SW 1271 (cell line): ENCODE results near the gene WNT11.

Source experiments
- DNase-seq, 2 experiments: peaks; one replicate each; lab custom pipeline; 2025; lab: John Stamatoyannopoulos, UW

WNT11 gene

DNA sequence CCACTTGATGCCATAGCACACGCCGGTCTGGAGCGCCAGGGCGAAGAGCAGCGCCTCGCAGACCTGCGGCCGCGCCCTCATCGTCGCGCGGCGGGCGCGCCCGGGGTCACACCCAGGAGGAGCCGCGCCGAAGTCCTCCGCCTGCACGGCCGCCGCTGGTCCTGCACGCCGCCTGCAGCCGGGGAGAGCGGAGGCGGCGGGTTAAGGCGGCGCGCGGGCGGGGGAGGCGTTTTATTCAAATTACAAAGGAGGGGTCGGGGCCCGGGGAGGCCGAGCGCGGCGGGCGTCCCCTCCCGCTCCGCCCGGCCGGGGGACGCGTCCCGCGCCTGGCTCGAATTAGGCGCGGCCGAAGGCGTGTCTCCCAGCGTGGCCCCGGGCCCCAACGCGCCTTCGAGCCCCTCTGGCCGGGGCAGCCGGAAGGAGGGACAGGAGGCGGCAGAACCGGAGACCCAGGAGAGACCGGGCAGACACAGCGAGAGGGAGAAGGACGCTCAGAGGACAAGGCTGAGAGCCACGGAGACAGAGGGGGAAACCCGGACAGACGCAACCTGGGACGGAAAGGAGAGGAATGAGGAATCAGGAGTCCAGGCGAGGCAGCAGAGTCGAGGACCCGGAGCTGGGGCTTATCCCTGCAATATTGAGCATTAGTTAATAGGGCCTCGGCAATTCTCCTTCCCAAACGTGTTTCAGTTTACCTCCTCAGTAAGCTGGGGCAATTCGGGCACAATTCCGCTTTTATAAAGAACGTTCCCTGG, at the start of gene WNT11:
WNT11 (minus strand) TSS at position 176 of the 755 bp plus-strand sequence; CDS start at position 81, 95 bp downstream.
- no peak for DNase-seq

DNA sequence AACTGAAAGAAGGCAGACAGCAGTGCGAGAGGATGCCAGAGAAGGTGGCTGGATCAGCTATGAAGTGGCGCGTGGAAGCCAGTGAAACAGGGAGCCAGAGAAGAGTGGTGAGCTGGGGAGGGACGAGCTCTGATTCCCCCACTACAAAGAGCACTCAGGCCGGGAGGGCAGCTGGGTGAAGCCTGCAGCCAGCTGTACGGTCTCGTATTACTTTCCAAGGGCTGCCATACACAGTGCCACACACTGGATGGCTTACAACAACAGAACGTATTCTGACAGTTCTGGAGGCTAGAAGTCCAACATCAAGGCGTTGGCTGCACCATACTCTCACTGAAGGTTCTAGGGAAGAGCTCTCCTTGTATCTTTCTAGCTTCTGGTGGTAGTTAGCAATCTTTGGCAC, 47.1 kb upstream of the WNT11 start:
- no peak for DNase-seq

DNA sequence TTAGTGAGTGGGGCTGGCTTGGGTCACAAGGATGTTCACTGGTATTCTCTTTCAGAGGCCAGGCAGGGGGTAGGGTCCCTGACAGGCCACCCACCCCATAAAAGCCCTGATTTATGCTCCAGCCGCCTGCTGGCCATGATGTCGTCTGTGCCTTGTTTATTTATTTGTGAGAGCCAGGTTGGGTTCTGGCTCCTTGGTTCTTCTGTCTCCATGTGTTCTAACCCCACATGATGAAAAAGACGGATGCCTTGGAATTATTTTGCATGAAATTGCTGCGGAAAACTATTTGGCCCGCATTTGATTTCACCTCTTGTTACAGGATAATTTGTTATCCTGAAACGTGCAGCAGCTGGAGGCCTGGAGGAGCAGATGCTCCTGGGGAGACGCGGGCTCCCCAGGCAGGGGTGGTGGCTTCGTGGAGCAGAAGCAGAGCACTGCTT, 46.3 kb upstream of the WNT11 start:
- no peak for DNase-seq

DNA sequence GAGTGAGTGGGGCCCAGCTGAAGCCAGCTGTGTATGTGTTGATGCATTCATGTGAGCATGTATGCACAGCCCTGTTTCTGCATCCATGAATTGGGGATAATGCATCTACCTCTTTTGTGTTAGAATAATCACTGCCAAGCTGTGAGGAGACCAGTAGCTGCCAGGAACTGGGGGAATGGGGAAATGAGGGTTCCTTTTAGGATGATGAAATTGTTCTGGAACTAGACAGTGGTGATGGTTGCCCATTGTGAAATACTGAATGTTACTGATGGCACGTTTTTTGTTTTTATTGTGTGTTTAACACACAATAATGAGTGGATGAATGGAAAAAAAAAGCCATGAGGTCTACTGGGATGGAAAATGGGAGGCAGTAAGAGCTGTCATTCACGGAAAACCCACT, 45.3 kb upstream of the WNT11 start:
- no peak for DNase-seq

DNA sequence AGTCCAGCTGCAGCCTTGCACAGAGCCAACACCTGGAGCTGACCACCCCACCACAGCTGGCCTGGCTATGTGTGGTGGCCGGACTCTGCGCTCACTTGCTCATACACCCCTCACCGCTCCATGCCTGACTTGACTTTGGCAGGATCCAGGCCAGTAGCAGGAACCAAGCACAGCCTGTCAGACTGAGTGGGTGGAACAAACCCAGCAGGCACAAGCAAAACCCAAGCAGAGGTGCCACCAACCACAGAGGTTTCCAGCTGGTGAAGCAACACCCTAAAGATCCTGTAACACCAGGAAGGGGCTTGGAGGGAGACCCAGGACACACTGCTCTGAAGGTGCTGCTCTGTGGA, 44.9 kb upstream of the WNT11 start:
- DNase-seq: no peak

DNA sequence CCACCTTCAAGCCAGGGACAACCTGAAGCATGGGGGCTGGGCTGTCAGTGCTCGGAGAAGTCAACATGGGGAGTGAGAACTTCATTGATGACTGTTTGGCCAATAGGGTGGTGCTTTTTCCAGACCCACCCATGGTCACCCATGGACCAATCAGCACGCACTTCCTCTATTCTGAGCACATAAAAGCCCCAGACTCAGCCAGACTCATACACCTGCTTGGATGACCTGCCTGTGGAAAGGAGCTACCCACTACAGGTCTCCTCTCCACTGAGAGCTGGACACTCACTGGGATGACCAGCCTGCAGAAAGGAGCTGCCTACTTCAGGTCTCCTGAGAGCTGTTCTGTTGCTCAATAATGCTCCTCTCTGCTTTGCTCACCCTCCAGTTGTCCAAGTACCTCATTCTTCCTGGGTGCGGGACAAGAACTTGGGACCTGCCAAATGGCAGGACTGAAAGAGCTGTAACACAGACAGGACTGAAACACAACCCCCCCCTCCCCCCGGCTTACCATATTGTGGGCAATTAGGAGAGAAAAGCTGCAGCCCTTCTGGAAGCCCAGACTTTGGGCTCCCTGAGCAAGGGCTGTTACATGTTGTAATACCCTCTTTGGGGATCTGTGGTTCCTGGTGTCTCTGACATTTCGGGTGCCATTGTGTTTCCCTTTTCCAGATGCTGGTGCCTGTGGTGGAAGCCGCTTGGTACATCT, 44.4 kb upstream of the WNT11 start:
- no peak for DNase-seq

DNA sequence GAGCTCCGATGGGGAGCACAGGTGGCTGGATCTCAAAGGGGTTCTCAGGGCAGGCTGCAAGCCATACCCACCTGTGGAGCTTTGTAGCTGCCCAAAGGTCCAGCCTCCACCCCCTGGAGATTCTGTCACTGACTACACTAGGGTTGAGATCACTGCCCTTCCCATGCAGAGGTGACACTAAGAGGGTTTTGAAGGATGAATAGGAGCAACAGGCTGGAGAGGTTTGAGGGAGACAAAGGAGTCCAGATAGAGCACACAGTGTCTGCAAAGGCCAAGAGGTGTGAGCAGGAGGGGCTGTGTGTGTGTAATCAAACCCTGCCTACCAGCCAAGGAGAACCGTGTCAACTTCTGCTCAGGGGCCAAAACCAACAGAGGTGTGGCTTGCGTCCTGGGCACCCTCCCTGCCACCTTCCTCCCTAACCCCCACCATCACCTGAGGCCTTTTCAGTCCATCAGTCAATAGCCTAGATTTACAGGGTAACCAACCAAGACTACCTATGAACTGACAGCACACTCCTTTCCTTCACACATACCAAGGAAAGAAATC, 43.0 kb upstream of the WNT11 start:
- no peak for DNase-seq

DNA sequence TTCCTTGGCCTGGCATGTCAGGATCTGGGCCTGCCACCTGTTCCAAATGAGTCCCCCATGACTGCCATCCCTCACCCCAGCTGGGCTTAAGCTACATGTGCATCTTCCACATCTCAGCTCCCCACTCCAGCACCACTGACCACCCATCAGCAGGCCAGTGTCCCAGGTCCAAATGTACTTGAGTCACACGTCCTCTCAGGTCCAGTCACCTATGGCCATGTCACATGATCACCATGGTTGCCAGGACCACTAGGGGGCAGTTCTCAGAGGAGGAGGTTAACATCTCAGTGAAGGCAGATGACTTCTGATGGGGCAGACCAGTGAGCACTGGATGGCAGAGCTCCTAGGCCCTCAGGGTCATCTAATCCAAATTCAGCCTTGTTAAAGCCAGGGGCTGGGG, 41.9 kb upstream of the WNT11 start:
- no peak for DNase-seq

DNA sequence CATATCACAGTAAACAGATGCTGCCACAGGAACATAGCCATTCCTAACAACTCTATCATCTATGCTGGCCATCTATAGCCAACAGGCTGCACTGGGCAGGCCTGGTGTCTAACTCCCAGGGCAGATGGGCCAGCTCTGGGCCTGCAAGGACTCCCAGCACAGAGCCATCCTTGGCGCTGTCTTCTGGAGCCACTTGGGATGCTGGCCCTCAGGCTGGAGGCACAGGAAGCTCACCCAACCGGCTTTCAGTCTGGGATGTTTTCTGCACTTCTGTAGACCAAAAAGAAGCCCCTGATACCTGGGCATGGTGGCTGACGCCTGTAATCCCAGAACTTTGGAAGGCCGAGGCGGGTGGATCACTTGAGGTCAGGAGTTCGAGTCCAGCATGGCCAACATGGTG, 40.8 kb upstream of the WNT11 start:
- DNase-seq: no peak

DNA sequence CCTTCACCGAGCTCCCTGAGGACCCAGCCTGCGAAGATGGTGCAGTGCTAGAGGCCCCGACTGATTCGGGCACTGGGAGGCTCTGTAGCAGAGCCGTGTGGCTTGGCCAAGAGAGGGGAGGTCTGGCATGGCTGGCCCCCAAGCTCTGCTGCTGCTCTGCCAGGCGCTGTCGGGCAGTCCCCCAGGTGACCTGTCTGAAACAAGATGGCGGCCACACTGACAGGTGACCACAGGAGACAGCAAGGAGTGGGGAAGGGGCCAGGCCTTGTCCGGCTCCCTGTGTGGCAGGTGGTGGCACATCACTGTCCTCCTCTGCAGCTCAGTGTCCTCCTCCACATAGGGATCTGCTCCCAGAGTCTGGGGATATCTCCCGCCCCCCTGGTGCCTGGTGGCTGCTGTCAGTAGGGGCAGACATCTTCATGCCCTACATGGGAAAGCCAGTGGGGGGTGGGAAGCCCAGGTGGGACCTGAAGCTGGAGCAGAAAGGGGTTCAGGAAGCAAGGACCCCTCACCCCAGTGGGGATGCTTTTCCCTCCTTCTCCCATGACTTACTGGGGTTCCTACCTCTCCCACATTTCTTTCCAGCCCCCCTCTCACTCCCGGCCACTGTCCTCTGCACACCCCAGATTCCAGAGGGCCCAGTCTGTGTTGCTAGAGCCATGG, 40.1 kb upstream of the WNT11 start:
- DNase-seq: no peak

DNA sequence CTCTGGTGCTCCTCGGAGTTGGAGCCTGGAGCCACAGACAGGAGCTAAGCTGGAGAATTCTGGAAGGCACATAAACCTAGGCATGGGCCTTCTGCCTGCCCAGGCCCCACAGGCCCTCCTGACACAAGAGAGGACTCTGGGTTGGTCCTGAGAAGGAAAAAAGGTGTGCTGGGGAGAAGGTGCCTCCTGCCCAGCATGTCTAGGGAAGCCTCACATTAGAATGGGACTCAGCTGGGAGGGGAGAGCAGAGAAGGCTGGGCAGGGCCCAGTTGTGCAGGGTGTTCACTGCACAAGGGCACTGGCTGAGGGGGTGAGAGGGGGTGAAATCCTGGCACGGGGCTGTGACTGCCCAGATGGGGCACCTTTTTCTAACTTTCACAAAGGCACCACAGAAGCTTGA, 39.4 kb upstream of the WNT11 start:
- DNase-seq: no peak

DNA sequence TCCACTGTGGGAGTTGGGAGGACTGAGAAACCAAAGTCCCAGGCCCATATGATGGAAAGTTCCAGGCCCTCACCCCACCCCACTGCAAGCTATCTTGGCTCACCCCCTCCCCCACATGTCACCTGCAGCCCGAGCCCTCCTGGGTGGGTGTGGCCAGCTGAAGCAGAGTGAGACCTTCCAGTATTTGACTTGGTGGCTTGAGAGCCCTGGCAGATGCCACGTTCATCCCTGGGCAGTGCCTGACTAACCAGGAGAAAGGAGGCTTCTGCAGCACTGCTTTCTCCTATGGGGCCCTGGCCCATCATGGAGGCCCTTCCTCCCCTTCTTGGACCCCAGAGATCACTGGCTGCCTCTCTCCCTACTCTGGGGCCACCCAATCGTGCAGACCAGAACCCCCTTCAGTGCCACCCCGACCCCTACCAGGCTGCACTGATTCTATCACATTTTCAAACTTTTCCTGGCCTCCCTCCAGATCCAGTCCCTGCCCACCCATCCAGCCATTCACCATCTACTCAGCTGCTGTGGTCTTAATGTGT, 38.1 kb upstream of the WNT11 start:
- no peak for DNase-seq

DNA sequence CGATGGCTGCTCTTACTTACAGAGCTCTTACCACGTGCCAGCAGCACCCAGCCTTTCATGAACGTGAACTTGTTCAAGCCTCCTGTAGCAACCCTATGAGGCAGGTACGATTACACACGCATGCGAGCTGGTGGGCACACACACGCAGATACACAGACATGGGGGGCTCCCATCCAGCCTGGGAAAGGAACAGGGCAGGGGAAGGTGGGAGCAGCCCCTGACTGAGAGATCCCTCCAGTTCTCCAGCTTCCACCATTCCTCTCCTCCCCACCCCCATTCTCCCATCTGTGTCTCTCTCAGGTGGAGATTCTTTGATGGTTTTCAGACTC, 37.6 kb upstream of the WNT11 start:
- no peak for DNase-seq

DNA sequence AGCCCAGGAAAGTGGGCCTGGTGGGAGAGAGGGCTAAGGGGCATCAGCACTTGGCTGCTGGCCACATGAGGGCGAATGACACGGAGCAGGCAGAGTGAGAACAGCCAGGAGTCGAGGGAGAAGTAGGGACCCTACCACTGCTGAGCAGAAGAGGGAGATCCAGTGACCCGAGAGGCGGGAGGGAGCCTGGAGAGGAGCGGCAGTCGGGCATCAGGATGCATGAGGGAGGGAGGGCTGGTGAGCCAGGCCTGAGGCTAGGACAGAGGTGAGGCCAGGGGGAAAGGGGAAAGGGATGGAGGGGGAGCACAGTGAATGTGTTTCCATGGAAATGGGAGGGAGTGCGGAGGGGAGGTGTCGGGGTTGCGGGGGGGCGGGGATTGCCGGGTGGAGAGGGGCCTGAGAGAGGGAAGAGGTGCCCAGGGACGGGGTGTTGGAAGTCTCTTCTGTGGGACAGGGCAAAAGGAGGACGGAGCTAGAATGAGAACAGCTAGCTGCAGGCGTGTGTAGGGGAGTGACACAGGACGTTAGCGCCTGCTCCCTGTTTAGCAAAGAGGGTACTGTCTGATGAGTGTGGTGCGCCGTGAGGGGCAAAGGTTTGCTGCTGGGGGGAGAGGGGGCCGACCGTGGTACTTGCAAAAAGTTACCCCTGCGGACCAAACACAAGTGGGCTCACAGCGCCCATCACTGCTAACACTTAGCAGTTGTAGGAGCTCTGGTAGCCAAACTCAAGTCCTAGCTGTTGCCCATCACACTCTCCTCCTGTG, 37.1 kb upstream of the WNT11 start:
- DNase-seq: no peak

DNA sequence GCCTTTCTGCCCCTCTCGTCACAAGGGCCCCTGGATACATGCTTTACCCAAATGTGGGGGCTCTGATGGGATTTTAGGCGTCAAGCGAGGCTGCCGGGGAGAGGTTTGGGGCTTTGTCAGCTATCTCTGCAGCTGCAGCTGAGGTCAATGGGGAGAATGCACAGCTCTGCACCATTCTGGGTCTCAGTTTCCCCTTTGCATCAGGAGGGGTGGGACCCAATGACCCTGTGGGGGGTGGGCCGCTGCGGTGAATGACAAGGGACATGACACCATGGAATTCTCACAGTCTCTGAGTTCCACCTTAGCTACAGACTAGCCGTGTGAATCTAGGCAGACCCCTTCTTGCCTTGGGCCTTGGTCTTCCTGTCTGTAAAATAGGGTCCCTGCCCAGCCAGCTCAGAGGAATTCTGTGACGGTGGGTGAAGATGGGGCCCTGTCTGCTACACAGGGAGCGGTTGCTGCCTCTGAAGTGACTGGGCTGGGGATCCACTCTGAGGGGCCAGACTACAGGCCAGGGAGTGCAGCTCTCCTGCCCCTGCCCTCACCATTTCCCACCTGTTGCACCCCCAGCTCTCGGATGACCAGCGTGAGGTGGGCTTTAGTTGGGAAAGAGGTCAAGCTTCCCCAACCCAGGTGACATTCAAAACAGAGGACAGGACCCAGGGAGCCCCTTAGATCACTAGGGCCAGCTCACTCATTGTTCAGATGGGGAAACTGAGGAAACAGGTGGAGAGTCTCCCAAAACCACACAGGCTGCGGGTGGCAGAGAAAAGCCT, 35.9 kb upstream of the WNT11 start:
- DNase-seq: no peak

DNA sequence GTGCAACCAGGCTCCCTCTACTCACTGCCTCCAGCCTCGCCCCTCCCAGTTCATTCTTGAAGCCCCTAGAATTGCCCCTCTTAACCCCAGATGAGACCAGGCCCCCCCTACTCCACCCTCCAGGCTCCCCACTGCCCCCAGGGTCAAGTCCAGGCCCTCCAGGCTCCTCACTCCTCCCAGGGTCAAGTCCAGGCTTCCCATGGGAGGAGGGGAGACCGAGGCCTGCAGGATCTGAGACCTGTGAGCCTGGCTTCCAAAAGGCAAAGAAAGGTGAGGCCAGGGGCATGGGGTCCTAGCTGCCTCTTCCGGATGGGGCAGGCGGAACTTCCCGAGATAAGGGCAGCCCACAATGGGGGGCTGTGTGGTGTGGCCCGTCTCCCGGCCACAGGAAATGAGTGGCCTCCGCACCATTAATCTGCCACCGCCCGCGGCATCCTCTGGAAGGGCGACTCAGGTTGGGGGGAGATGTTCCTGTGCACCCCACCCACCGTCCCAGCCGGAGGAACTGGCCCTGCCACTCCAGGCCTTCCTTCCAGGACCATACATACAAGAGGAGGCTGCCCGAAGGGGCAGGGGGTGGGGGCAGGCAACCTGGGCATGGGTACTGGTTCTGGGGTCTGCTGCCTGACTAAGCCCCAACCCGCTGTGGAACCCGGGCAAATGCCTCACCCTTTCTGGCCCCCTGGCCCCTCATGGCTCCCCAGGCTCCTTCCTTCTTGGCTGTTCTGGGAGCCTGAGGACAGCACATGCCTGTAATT, 35.1 kb upstream of the WNT11 start:
- no peak for DNase-seq

DNA sequence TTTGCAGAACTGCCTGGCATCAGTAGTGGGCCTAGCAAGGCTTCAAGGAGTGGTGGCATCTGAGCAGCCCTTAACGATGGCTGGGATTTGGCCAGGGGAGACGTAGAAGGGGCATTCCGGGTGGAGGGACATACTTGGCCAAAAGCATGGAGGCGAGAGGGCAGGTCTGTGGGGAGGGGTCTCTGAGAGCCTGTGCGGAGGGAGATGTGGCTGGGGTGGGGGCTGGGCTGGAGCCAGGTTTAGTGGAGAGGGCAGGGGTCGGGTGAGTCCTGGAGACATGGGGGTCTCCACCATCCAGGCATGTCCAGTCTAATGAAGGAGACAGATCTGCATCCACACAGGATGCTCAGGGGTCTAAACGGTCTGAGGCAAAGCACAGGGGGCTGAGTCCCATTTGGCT, 34.4 kb upstream of the WNT11 start:
- no peak for DNase-seq

DNA sequence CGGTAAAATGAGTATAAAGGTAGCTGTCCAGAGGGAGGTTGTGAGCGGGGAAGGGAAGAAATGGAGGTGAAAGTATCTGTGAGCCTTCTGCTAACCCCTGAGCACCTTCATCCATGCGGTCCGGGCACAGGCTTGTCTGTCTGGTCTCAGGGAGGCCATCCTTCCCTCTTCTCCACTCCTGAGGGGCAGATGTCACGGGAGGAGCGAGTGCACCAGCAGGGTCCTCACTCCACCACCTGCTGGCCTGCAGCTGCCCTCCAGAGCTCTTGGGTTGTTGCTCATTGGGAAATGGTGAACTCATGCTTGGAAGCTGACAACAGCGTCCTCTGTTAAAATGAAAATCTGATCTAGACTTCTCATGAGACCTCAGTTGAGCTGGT, 33.8 kb upstream of the WNT11 start:
- DNase-seq: no peak

DNA sequence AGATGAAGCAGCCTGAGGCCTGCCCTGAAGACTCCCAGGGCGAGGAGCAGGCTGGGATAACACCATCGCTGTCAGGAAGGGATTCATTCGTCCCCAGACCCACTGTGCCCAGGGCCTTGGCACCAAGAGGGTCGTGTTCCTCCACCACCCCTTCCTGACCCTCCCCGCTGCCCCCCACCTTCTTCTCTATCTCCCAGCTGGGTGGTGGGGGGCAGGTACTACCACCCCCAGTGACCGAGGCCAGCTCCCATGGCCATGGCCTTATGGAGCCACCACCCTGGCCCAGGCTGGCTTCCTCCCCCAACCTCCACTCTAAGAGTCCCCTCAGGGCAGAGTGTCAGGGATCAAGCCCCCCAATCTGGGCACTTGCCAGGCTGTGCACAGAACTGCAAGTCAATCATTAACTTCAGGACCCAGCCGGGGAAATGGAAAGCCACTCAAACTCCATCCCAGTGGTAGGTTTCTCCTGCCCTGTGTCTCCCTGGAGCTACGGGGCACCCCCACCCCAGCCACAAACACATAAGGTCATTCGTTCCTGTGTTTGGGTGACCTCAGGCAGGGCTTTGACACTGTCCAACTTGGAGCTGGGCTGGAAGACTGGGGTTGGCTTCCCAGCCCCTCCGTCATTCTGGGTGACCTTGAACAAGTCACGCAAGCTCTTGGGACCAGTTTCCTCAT, 33.3 kb upstream of the WNT11 start:
- DNase-seq: no peak

DNA sequence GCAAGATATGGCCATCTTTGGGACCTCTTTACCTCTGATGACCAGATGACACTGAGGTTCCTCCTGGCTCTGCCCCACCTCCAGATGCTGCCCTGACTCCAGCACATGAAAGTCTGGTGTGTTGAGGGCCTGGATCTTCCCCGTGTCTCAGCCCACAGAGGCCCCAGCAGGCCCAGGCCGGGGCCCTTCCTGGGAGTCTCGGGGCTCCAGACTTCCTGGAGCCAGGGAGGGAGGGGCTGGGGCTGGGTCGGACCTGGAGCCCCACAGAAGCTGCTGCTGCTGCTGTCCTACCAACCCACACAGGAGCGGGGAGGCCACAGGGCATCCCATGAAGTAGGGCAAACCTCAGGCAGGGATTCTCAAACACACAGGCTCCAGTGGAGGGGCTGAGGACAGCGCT, 32.2 kb upstream of the WNT11 start:
- DNase-seq: no peak
